ENCODE data around the gene SOS1. TPM values are rescaled to one million over a fixed set of nuclear protein-coding genes. Genes with fewer than 3 reads are reported as not detected.

Gene SOS1
- total and polyA plus RNA-seq, 4 donors: 4.2 to 16.4 (median 7.2) TPM

DNA sequence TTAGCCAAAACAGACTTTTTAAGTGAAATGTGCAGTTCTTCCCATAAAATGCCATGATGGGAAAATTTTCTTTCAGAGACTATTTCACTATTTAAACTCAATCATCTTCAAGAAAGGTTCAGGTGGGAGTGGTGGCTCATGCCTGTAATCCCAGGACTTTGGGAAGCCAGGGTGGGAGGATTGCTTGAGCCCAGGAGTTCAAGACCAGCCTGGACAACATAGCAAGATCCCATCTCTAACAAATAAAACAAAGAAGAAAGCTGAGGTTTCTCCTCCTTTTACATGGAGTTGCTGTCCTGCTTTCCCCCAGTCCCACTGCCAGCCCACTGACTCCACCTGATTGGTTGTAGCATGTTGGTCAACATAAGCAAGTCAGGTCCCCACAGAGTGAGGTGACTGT lies 25.8 kb upstream of the SOS1 start:
- Histone ChIP-seq H3K27ac (ENCODE audit: low read depth in 1 of 2, low read length in 2 of 2) (no peak overlapping the region), H3K4me3 (ENCODE audit: low read depth in 1 of 3, low read length in 3 of 3) (no peak overlapping the region), H3K9ac (ENCODE audit: low read depth in 1 of 2, low read length in 2 of 2) (no peak overlapping the region), H3K36me3 (ENCODE audit: control insufficient read depth in 4 of 4, insufficient read depth in 3 of 4, low read depth in 1 of 4, low read length in 3 of 4) (no peaks in the 10 kb centered on the region), H3K4me1 (ENCODE audit: control insufficient read depth in 4 of 4, insufficient read depth in 4 of 4, low read length in 3 of 4) (peaks cover 0 to 5% (median 0%) of the 10 kb centered on the region in 4 donors), H3K9me3 (ENCODE audit: control insufficient read depth in 4 of 4, low read length in 3 of 4) (no peaks in the 10 kb centered on the region), H3K27me3 (ENCODE audit: control insufficient read depth in 4 of 4, insufficient read depth in 4 of 4, low read length in 3 of 4) (no peaks in the 10 kb centered on the region)
- no peak for DNase-seq (ENCODE audit: low spot score)
- TF ChIP-seq, protein P1, sequence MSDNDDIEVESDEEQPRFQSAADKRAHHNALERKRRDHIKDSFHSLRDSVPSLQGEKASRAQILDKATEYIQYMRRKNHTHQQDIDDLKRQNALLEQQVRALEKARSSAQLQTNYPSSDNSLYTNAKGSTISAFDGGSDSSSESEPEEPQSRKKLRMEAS (IDR thresholded peaks at IDR 0.05): no peak
- TF ChIP-seq HNF4A (conservative IDR thresholded peaks at IDR 0.05) (no peak), GABPA (IDR thresholded peaks at IDR 0.05 in 1 of 2, conservative IDR thresholded peaks at IDR 0.05 in 1 of 2) (no peak), RAD21 (IDR thresholded peaks at IDR 0.05) (no peak), FOXA2 (IDR thresholded peaks at IDR 0.05) (no peak), HNF4G (IDR thresholded peaks at IDR 0.05) (no peak), FOXA1 (IDR thresholded peaks at IDR 0.05) (no peak), JUND (IDR thresholded peaks at IDR 0.05) (no peak), EGR1 (IDR thresholded peaks at IDR 0.05; ENCODE audit: low read depth in 2 of 2) (no peak), SP1 (IDR thresholded peaks at IDR 0.05) (no peak), NR2F2 (IDR thresholded peaks at IDR 0.05) (no peak), RXRA (IDR thresholded peaks at IDR 0.05) (no peak), TAF1 (conservative IDR thresholded peaks at IDR 0.05) (no peak), YY1 (IDR thresholded peaks at IDR 0.05) (no peak)
- TF ChIP-seq, protein P2, sequence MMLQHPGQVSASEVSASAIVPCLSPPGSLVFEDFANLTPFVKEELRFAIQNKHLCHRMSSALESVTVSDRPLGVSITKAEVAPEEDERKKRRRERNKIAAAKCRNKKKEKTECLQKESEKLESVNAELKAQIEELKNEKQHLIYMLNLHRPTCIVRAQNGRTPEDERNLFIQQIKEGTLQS (IDR thresholded peaks at IDR 0.05): no peak
- TF ChIP-seq, protein P3, sequence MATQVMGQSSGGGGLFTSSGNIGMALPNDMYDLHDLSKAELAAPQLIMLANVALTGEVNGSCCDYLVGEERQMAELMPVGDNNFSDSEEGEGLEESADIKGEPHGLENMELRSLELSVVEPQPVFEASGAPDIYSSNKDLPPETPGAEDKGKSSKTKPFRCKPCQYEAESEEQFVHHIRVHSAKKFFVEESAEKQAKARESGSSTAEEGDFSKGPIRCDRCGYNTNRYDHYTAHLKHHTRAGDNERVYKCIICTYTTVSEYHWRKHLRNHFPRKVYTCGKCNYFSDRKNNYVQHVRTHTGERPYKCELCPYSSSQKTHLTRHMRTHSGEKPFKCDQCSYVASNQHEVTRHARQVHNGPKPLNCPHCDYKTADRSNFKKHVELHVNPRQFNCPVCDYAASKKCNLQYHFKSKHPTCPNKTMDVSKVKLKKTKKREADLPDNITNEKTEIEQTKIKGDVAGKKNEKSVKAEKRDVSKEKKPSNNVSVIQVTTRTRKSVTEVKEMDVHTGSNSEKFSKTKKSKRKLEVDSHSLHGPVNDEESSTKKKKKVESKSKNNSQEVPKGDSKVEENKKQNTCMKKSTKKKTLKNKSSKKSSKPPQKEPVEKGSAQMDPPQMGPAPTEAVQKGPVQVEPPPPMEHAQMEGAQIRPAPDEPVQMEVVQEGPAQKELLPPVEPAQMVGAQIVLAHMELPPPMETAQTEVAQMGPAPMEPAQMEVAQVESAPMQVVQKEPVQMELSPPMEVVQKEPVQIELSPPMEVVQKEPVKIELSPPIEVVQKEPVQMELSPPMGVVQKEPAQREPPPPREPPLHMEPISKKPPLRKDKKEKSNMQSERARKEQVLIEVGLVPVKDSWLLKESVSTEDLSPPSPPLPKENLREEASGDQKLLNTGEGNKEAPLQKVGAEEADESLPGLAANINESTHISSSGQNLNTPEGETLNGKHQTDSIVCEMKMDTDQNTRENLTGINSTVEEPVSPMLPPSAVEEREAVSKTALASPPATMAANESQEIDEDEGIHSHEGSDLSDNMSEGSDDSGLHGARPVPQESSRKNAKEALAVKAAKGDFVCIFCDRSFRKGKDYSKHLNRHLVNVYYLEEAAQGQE (IDR thresholded peaks at IDR 0.05): no peak
- TF ChIP-seq, protein P4, sequence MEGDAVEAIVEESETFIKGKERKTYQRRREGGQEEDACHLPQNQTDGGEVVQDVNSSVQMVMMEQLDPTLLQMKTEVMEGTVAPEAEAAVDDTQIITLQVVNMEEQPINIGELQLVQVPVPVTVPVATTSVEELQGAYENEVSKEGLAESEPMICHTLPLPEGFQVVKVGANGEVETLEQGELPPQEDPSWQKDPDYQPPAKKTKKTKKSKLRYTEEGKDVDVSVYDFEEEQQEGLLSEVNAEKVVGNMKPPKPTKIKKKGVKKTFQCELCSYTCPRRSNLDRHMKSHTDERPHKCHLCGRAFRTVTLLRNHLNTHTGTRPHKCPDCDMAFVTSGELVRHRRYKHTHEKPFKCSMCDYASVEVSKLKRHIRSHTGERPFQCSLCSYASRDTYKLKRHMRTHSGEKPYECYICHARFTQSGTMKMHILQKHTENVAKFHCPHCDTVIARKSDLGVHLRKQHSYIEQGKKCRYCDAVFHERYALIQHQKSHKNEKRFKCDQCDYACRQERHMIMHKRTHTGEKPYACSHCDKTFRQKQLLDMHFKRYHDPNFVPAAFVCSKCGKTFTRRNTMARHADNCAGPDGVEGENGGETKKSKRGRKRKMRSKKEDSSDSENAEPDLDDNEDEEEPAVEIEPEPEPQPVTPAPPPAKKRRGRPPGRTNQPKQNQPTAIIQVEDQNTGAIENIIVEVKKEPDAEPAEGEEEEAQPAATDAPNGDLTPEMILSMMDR (IDR thresholded peaks at IDR 0.05; ENCODE audit: low read depth, low read length, missing input control): no peak
- TF ChIP-seq, protein P5, sequence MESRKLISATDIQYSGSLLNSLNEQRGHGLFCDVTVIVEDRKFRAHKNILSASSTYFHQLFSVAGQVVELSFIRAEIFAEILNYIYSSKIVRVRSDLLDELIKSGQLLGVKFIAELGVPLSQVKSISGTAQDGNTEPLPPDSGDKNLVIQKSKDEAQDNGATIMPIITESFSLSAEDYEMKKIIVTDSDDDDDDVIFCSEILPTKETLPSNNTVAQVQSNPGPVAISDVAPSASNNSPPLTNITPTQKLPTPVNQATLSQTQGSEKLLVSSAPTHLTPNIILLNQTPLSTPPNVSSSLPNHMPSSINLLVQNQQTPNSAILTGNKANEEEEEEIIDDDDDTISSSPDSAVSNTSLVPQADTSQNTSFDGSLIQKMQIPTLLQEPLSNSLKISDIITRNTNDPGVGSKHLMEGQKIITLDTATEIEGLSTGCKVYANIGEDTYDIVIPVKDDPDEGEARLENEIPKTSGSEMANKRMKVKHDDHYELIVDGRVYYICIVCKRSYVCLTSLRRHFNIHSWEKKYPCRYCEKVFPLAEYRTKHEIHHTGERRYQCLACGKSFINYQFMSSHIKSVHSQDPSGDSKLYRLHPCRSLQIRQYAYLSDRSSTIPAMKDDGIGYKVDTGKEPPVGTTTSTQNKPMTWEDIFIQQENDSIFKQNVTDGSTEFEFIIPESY (IDR thresholded peaks at IDR 0.05): no peak
